NCI-H1436 treated with DMSO at 0.1 percent for 48 hours (cell line): Measurements from ENCODE around the gene PRTN3.
"Not testable (repeated sequence)": the region's sequence is repeated elsewhere in the genome, so short reads cannot be mapped to it uniquely, and the experiment has no call there.

Experiments used
- DNase-seq: peaks from one replicate; lab custom pipeline; 2025; lab: John Stamatoyannopoulos, UW

Gene PRTN3

DNA sequence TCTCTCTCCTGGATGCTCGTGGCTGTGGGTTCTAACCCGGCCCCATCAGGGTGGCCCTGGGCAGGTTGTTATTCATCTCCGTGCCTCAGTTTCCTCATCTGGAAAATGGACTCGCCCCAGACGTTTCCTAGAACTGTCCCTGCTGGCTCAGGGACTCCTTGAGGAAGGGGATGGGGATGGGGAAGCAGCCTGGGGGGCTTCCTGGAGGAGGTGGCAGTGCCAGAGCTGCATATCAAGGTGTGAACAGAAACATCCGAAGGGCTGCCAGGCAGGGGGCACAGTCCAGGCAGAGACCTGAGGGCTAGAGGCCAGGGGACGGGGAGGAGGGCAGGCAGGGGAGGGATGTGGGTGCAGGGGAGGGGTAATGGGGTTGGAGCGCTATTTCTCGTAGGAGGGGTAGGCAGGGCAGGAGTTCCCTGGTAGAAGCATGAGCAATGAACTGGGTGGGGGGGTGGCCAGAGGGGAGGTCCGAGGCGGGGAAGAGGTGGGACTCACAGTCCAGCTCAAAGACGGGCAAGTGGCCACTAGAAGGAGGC lies 7.7 kb downstream of the PRTN3 start:
- no peak for DNase-seq

DNA sequence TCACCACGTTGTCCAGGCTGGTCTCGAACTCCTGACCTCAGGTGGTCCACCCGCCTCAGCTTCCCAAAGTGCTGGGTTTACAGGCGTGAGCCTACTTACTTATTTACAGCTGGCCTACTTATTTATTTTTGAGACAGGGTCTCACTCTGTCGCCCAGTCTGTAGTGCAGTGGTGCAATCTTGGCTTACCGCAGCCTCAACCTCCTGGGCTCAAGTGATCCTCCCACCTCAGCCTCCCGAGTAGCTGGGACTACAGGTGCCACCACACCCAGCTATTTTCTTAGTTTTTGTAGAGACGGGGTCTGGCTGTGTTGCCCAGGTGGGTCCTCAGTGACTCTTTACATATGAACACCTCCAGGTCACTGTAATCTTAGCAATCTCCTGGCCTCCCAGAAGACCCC lies 8.4 kb downstream of the PRTN3 start:
- not testable (repeated sequence) for DNase-seq

- no peak for DNase-seq
Measured at GRCh38 chr19:850221-850978, 9.6 kb downstream of the PRTN3 start.

GRCh38 chr19:850979-851335 lies 10.2 kb downstream of the PRTN3 start:
- DNase-seq = no peak

DNA sequence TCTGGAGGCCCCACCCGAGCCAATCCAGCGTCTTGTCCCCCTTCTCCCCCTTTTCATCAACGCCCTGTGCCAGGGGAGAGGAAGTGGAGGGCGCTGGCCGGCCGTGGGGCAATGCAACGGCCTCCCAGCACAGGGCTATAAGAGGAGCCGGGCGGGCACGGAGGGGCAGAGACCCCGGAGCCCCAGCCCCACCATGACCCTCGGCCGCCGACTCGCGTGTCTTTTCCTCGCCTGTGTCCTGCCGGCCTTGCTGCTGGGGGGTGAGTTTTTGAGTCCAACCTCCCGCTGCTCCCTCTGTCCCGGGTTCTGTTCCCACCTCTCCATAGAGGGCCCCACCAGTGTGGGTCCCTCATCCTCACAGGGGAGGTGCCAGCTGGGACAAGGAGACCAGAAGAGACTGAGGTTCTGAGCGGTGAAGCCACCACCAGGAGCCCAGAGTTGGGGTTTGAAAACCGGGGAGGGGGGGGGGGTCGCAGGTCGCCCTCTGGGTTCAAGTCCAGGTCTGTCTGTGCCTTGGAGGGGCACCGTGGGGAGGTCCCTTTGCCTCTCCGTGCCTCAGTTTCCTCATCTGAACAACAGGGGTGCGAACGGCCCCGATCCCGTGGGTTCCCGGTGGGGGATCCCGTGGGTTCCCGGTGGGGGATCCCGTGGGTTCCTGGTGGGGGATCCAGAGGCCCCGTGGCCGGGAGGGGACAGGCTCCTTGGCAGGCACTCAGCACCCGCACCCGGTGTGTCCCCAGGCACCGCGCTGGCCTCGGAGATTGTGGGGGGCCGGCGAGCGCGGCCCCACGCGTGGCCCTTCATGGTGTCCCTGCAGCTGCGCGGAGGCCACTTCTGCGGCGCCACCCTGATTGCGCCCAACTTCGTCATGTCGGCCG lies 11.6 kb downstream of the PRTN3 start, which contains the start of gene ELANE:
ELANE (plus strand) TSS at position 168 of the 878 bp plus-strand sequence; CDS start at position 194, 26 bp downstream.
- DNase-seq = no peak

DNA sequence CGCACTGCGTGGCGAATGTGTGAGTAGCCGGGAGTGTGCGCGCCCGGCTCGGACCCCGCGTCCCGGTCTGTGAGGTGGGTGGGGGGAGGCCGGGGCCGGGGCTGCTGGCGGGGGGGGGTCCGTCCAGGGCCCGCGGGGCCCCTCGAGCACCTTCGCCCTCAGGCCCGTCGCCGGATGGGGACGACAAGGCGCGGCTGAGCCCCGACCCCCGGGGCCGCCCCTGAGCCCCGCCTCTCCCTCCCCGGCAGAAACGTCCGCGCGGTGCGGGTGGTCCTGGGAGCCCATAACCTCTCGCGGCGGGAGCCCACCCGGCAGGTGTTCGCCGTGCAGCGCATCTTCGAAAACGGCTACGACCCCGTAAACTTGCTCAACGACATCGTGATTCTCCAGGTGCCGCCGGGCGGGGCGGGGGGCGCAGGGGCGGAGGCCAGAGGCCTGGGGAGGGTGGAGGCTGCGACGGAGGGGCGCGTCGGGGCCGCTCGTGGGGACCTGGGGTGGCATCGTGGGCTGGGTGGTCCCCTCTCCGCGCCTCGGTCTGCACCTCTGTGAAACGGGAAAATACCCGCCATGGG lies 12.3 kb downstream of the PRTN3 start:
- no peak for DNase-seq

DNA sequence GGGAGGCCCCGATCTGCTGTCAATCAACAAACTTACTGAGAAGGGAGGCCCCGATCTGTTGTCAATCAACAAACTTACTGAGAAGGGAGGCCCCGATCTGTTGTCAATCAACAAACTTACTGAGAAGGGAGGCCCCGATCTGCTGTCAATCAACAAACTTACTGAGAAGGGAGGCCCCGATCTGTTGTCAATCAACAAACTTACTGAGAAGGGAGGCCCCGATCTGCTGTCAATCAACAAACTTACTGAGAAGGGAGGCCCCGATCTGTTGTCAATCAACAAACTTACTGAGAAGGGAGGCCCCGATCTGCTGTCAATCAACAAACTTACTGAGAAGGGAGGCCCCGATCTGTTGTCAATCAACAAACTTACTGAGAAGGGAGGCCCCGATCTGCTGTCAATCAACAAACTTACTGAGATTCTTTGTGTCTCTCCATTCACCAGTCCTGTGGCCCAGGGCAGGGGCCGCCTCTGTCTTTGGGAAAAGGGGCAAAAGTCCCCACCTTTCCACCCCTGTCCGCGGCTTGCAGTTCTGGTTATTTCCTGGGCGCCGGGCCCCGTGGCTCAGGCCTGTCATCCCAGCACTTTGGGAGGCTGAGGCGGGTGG lies 12.9 kb downstream of the PRTN3 start:
- not testable (repeated sequence) for DNase-seq

GRCh38 chr19:854549-854948 lies 13.8 kb downstream of the PRTN3 start:
- no peak for DNase-seq

DNA sequence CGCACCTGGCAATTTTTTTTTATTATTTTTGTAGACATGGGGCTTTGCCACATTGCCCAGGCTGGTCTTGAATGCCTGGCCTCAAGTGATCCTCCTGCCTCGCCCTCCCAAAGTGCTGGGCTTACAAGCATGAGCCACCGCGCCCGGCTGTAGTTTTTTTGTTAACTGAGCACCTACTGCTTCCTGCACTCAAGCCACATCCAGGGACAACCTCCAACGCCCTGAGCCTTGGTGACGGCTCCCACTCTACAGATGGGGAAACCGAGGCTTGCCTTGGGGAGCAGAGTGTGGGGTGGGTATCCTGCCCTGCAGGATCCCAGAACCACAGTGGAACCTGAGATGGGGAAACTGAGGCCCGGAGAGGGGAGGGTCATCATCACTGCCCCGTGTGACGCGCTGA lies 14.3 kb downstream of the PRTN3 start:
- DNase-seq = no peak

- DNase-seq = no peak
Measured at GRCh38 chr19:855566-856120, 14.8 kb downstream of the PRTN3 start.

GRCh38 chr19:858284-858683 lies 17.5 kb downstream of the PRTN3 start:
- DNase-seq = no peak

- no peak for DNase-seq
Measured at GRCh38 chr19:858868-859843, 18.4 kb downstream of the PRTN3 start, which contains the start of gene CFD. Gene CFD, plus strand, starts transcription at chr19:859664. Its CDS starts 26 bp downstream, at chr19:859690.

GRCh38 chr19:861141-861755 lies 20.4 kb downstream of the PRTN3 start:
- DNase-seq = no peak

- DNase-seq = no peak
Measured at GRCh38 chr19:861756-862580, 21.2 kb downstream of the PRTN3 start.

- no peak for DNase-seq
Measured at GRCh38 chr19:862581-863314, 21.9 kb downstream of the PRTN3 start.

DNA sequence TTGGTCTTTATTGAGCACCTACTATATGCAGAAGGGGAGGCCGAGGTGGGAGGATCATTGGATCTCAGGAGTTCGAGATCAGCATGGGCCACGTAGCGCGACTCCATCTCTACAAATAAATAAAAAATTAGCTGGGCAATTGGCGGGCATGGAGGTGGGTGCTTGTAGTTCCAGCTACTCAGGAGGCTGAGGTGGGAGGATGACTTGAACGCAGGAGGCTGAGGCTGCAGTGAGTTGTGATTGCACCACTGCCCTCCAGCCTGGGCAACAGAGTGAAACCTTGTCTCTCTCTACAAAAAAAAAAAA lies 22.5 kb downstream of the PRTN3 start:
- no peak for DNase-seq

GRCh38 chr19:866769-867300 lies 26.0 kb downstream of the PRTN3 start:
- no peak for DNase-seq

GRCh38 chr19:867301-867793 lies 26.5 kb downstream of the PRTN3 start:
- DNase-seq = no peak
